ENCODE measurements around the gene OR51E1. TPM values are rescaled to one million over a fixed set of nuclear protein-coding genes. Genes with fewer than 3 reads are reported as not detected.

Gene OR51E1
- polyA plus RNA-seq, 1 donor (not counting 4 experiments of a cell fraction or from before 2014, with no cell fraction given), result not detected

GRCh38 chr11:4645974-4646373 lies 2.2 kb downstream of the OR51E1 start:
- FAIRE-seq, result no peak
- no peaks in the 10 kb centered on the region for H3K9me1 ChIP-seq (ENCODE audit: control insufficient read depth, extremely low read depth, insufficient read depth, low read length)
- dilution Hi-C loops (cut with MboI; ENCODE audit: extremely low pct_ligation_motif_present, low sequenced_read_pairs), result no loop called here

GRCh38 chr11:4647766-4648165 lies 4.0 kb downstream of the OR51E1 start:
- Histone ChIP-seq H3K27me3 (ENCODE audit: control insufficient read depth, extremely low read depth, insufficient read depth, low read length) (peaks cover 3% of the 10 kb centered on the region), H3K36me3 (ENCODE audit: control insufficient read depth in 2 of 2, extremely low read depth in 1 of 2, insufficient read depth in 2 of 2, low read length in 2 of 2) (no peaks in the 10 kb centered on the region), H3K27ac (ENCODE audit: control insufficient read depth, insufficient read depth, low read length) (no peak overlapping the region), H3K4me1 (ENCODE audit: control insufficient read depth, extremely low read depth, insufficient read depth, low read length) (no peaks in the 10 kb centered on the region), H3K79me2 (ENCODE audit: control insufficient read depth, insufficient read depth, low read length) (no peaks in the 10 kb centered on the region), H3K9ac (ENCODE audit: control insufficient read depth, extremely low read depth, insufficient read depth, low read length) (no peak overlapping the region), H4K20me1 (ENCODE audit: control insufficient read depth, extremely low read depth, insufficient read depth, low read length) (no peaks in the 10 kb centered on the region), H3K9me1 (ENCODE audit: control insufficient read depth, extremely low read depth, insufficient read depth, low read length) (no peaks in the 10 kb centered on the region), H2AFZ (ENCODE audit: control insufficient read depth, low read length) (no peak overlapping the region), H3K4me3 (ENCODE audit: control insufficient read depth in 2 of 3, extremely low read depth in 1 of 3, insufficient read depth in 2 of 3, low read depth in 1 of 3, low read length in 3 of 3) (no peak overlapping the region), H3K4me2 (ENCODE audit: control insufficient read depth, extremely low read depth, insufficient read depth, low read depth, low read length) (no peak overlapping the region), H3K9me3 (ENCODE audit: control insufficient read depth, low read depth, low read length) (no peaks in the 10 kb centered on the region)
- TF ChIP-seq EZH2 (IDR thresholded peaks at IDR 0.05; ENCODE audit: low read length) (no peak), CTCF (optimal IDR thresholded peaks at IDR 0.05 in 1 of 3, IDR thresholded peaks at IDR 0.05 in 1 of 3, conservative IDR thresholded peaks at IDR 0.05 in 1 of 3; ENCODE audit: extremely low read depth in 1 of 3, insufficient read depth in 2 of 3, low read length in 3 of 3) (no peak)
- no peak for DNase-seq (ENCODE audit: low read depth, low spot score)
- dilution Hi-C loops (cut with MboI; ENCODE audit: extremely low pct_ligation_motif_present, low sequenced_read_pairs), result no loop called here
- no peak for FAIRE-seq

More at GRCh38 chr11:4645974-4646373, 2.2 kb downstream of the OR51E1 start:
- Histone ChIP-seq H3K36me3 (ENCODE audit: control insufficient read depth in 2 of 2, extremely low read depth in 1 of 2, insufficient read depth in 2 of 2, low read length in 2 of 2) (no peaks in the 10 kb centered on the region), H3K27me3 (ENCODE audit: control insufficient read depth, extremely low read depth, insufficient read depth, low read length) (no peaks in the 10 kb centered on the region), H3K9ac (ENCODE audit: control insufficient read depth, extremely low read depth, insufficient read depth, low read length) (no peak overlapping the region), H2AFZ (ENCODE audit: control insufficient read depth, low read length) (no peak overlapping the region), H3K9me3 (ENCODE audit: control insufficient read depth, low read depth, low read length) (no peaks in the 10 kb centered on the region), H4K20me1 (ENCODE audit: control insufficient read depth, extremely low read depth, insufficient read depth, low read length) (no peaks in the 10 kb centered on the region), H3K4me1 (ENCODE audit: control insufficient read depth, extremely low read depth, insufficient read depth, low read length) (no peaks in the 10 kb centered on the region), H3K79me2 (ENCODE audit: control insufficient read depth, insufficient read depth, low read length) (no peaks in the 10 kb centered on the region), H3K4me3 (ENCODE audit: control insufficient read depth in 2 of 3, extremely low read depth in 1 of 3, insufficient read depth in 2 of 3, low read depth in 1 of 3, low read length in 3 of 3) (no peak overlapping the region), H3K4me2 (ENCODE audit: control insufficient read depth, extremely low read depth, insufficient read depth, low read depth, low read length) (no peak overlapping the region), H3K27ac (ENCODE audit: control insufficient read depth, insufficient read depth, low read length) (no peak overlapping the region)
- TF ChIP-seq CTCF (optimal IDR thresholded peaks at IDR 0.05 in 1 of 3, IDR thresholded peaks at IDR 0.05 in 1 of 3, conservative IDR thresholded peaks at IDR 0.05 in 1 of 3; ENCODE audit: extremely low read depth in 1 of 3, insufficient read depth in 2 of 3, low read length in 3 of 3) (no peak), EZH2 (IDR thresholded peaks at IDR 0.05; ENCODE audit: low read length) (no peak)
- DNase-seq (ENCODE audit: low read depth, low spot score), result no peak
